Activated T-helper 1 cell treated with anti-CD3 and anti-CD28 coated beads, Interleukin-12 subunit alpha, Interleukin-12 subunit beta, Interleukin-2, Interleukin-4 antibody, amounts not matched to agents 30 ng/mL and 10 ng/mL and 1 ng/mL, durations not matched to agents 14 hours and 24 hours and 36 hours (primary cell): ENCODE results near the gene DHRS1. TPM values are rescaled to one million over a fixed set of nuclear protein-coding genes. Genes with fewer than 3 reads are reported as not detected.
A peak's percentile ranks its signal among the peaks of the same experiment; 100 is the strongest.
"Not testable (repeated sequence)": the region's sequence is repeated elsewhere in the genome, so short reads cannot be mapped to it uniquely, and the experiment has no call there.

Source experiments
- DNase-seq: peaks from one replicate; pipeline ENCODE4 v3.0.0; 2021; ENCODE audit warnings: low spot score
- H3K27ac Mint-ChIP-seq: one replicate; pipeline ENCODE4 v1.8.0; 2021; ENCODE audit warnings: mild to moderate bottlenecking, mixed read lengths
- H3K27me3 Mint-ChIP-seq: one replicate; pipeline ENCODE4 v1.8.0; 2022; ENCODE audit warnings: mild to moderate bottlenecking, moderate library complexity, mixed read lengths; ENCODE audit not compliant: insufficient read depth
- H3K36me3 Mint-ChIP-seq: one replicate; pipeline ENCODE4 v1.8.0; 2021; ENCODE audit warnings: low read depth, mixed read lengths
- H3K4me1 Mint-ChIP-seq: one replicate; pipeline ENCODE4 v1.8.0; 2021; ENCODE audit warnings: low read depth, mixed read lengths
- H3K4me3 Mint-ChIP-seq: one replicate; pipeline ENCODE4 v1.8.0; 2021; ENCODE audit warnings: mild to moderate bottlenecking, moderate library complexity, mixed read lengths
- H3K9me3 Mint-ChIP-seq: one replicate; pipeline ENCODE4 v1.8.0; 2021; ENCODE audit warnings: mixed read lengths
- intact Hi-C: fragments of 100-400 bp; cut with micrococcal nuclease; formaldehyde crosslinking; loops from one replicate; pipeline ENCODE4 v1.15.1; 2024
- total RNA-seq: library from RNA; stranded (reverse); gene quantifications from 2 replicates; pipeline ENCODE4 v1.2.3, GENCODE V29; 2022

The DHRS1 gene
- total RNA-seq, 1 donor from 2014 or later, result 7.5 TPM

DNA sequence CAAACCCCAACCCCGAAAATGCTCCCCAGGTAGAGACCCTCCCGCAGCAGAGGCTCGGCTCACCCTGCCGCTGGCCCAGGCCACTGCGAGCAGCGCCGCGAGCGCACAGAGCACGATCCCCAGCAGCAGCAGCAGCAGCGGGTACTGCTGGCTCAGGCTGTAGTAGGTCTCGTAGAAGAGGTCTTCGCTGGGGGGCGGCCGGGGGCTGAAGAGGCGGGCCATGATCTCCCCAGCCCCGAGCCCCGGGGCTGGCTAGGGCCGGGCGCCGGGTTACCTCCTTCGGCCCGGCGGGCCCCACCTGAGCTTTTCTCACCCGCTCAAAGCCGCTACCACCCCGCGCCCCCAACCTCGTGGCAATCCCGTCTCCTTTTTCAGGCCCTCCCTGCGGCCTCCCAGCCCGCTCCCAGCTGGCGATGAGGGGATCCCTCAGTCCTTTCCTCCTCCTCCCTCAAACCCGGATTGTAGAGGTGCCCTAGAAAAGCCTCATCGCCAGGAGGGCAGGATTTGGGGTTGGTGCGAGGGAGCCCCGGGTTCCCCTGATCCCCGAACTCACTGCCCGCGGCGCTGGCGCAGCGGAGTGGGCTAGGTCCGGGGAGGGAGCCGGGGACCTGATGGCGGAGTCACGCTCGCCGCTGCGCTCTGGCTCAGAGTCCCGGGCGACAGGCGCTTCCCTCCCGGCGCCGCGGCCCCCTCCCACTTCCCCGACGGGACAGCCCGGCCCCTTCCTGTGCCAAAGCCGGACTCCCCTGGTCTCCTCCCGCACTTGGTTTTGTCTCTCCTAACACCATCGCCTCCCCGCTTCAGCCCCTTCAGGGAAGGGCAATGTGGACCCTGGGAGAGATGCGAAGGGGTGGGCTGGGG, 35.1 kb upstream of the DHRS1 start, which contains the start of gene ADCY4:
ADCY4 (minus strand) TSS at position 641 of the 861 bp plus-strand sequence; CDS start at position 222, 419 bp downstream.
- Mint-ChIP-seq H3K4me1 (peaks cover 49% of the 10 kb centered on the region), H3K27ac (no peak within 1 kb of the TSS), H3K36me3 (peaks cover 26% of the 10 kb centered on the region), H3K27me3 (peaks cover 29% of the 10 kb centered on the region), H3K4me3 (peak within 1 kb of the TSS; percentile 56), H3K9me3 (no peaks in the 10 kb centered on the region)
- intact Hi-C loops, result loop anchor here (10.0 kb wide), 1 partner anchor 340 kb away; no protein-coding TSS in a partner anchor
- no peak for DNase-seq

GRCh38 chr14:24332268-24332993, 32.9 kb upstream of the DHRS1 start:
- Mint-ChIP-seq H3K36me3 (peaks cover 17% of the 10 kb centered on the region), H3K27ac (peak overlapping the region; percentile 27), H3K27me3 (peaks cover 29% of the 10 kb centered on the region), H3K4me1 (peaks cover 58% of the 10 kb centered on the region), H3K9me3 (no peaks in the 10 kb centered on the region), H3K4me3 (peak overlapping the region; percentile 80)
- intact Hi-C loops, result loop anchor here (1.0 to 10.0 kb wide), 5 partner anchors 20 to 342 kb away; partner anchors contain the start of genes RABGGTA and TINF2
- peak; percentile 79 for DNase-seq

GRCh38 chr14:24331731-24332267, 32.2 kb upstream of the DHRS1 start:
- Mint-ChIP-seq H3K9me3 (no peaks in the 10 kb centered on the region), H3K27me3 (peaks cover 32% of the 10 kb centered on the region), H3K4me3 (peak overlapping the region; percentile 80), H3K36me3 (peaks cover 12% of the 10 kb centered on the region), H3K4me1 (peaks cover 63% of the 10 kb centered on the region), H3K27ac (peak overlapping the region; percentile 27)
- no peak for DNase-seq
- intact Hi-C loops, result loop anchor here (1.0 to 10.0 kb wide), 5 partner anchors 19 to 343 kb away; partner anchors contain the start of genes RABGGTA and TINF2

GRCh38 chr14:24330973-24331674, 31.5 kb upstream of the DHRS1 start:
- Mint-ChIP-seq H3K36me3 (peaks cover 6% of the 10 kb centered on the region), H3K27ac (no peak overlapping the region), H3K4me3 (no peak overlapping the region), H3K4me1 (peaks cover 58% of the 10 kb centered on the region), H3K9me3 (no peaks in the 10 kb centered on the region), H3K27me3 (peaks cover 28% of the 10 kb centered on the region)
- intact Hi-C loops, result loop anchor here (10.0 kb wide), 1 partner anchor 344 kb away; no protein-coding TSS in a partner anchor
- DNase-seq, result no peak

DNA sequence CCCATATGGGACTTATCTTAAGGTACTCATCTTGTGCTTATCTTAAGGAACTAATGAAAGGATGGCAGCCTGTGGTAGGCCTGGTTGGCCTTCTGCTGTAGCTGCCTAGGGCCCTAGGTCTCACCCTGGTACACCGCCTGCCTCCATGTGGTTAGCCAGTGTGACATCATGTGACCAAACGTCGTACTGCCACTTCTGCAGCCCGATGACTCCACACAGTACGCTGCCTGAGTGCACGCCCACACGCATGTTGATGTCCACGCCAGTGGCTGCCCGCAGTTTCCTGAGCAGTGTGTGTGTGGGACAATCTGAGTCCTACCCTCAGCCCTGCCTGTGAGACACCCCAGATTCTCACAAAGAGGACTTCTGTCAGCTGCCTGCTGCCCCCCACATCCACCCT, 30.2 kb upstream of the DHRS1 start:
- Mint-ChIP-seq H3K4me3 (no peak overlapping the region), H3K9me3 (no peaks in the 10 kb centered on the region), H3K27ac (peak overlapping the region; percentile 7), H3K36me3 (no peaks in the 10 kb centered on the region), H3K27me3 (peaks cover 23% of the 10 kb centered on the region), H3K4me1 (peaks cover 48% of the 10 kb centered on the region)
- DNase-seq, result no peak
- intact Hi-C loops, result loop anchor here (10.0 kb wide), 1 partner anchor 345 kb away; no protein-coding TSS in a partner anchor

GRCh38 chr14:24329073-24329663, 29.6 kb upstream of the DHRS1 start:
- Mint-ChIP-seq H3K27me3 (peaks cover 21% of the 10 kb centered on the region), H3K9me3 (no peaks in the 10 kb centered on the region), H3K27ac (no peak overlapping the region)

GRCh38 chr14:24327914-24328313, 28.3 kb upstream of the DHRS1 start:
- Mint-ChIP-seq H3K27me3 (peaks cover 12% of the 10 kb centered on the region), H3K4me1 (peaks cover 47% of the 10 kb centered on the region)
- intact Hi-C loops, result loop anchor here (1.0 kb wide), 1 partner anchor 103 kb away; no protein-coding TSS in a partner anchor
- not testable (repeated sequence) for H3K36me3 Mint-ChIP-seq, H3K4me3 Mint-ChIP-seq, DNase-seq, H3K9me3 Mint-ChIP-seq, H3K27ac Mint-ChIP-seq

More at GRCh38 chr14:24329073-24329663, 29.6 kb upstream of the DHRS1 start:
- Mint-ChIP-seq H3K4me1 (peaks cover 48% of the 10 kb centered on the region), H3K4me3 (no peak overlapping the region), H3K36me3 (no peaks in the 10 kb centered on the region)
- intact Hi-C loops, result no loop called here
- no peak for DNase-seq

DNA sequence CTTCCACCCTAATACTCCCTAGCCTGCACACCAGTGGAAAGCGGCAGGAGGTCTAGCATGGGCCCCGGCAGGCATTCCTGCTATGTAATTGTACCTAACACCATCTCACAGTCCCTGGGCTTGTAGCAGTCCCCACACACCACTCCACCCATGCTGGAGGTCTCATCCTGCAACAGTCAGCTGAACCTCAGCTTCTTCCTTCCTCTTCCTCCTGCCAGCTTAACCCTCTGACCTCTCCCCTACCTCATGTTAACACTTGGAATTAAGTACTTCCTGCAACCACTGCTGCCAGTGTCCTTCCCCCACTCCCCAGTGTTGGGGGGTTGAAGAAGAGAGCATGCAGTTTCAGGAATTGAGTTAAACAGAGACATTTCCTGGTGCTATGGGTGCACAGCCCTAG, 27.7 kb upstream of the DHRS1 start:
- no peak overlapping the region for H3K27ac Mint-ChIP-seq

DNA sequence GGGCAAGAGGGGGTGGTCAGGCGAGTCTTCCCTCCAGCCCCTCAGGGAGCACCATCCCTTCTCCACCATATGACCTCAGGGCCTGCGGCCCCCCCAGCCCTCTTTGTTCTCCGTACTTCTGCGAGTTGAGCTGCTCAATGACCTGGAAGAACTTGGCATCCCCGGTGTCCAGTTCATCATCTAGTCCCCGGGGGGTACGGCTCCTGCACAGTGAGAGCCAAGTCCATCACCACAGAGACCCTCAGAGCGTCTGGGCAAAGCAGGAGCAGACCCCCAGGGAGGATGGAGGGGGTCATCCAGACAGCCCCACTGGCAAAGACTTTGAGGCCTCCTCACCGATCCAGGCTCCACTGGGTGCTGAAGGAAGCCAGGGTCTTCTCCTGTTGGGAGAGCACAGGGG, 26.4 kb upstream of the DHRS1 start:
- no peaks in the 10 kb centered on the region for H3K36me3 Mint-ChIP-seq

More for the DNA sequence above, 27.7 kb upstream of the DHRS1 start:
- peaks cover 12% of the 10 kb centered on the region for H3K27me3 Mint-ChIP-seq
- no peaks in the 10 kb centered on the region for H3K36me3 Mint-ChIP-seq
- DNase-seq, result no peak
- H3K4me3 Mint-ChIP-seq, result no peak overlapping the region
- H3K9me3 Mint-ChIP-seq, result no peaks in the 10 kb centered on the region
- peaks cover 41% of the 10 kb centered on the region for H3K4me1 Mint-ChIP-seq
- intact Hi-C loops, result no loop called here

GRCh38 chr14:24325041-24325530, 25.5 kb upstream of the DHRS1 start:
- DNase-seq, result no peak
- Mint-ChIP-seq H3K4me1 (peaks cover 27% of the 10 kb centered on the region), H3K27ac (no peak overlapping the region), H3K36me3 (no peaks in the 10 kb centered on the region), H3K9me3 (no peaks in the 10 kb centered on the region), H3K4me3 (no peak overlapping the region), H3K27me3 (peaks cover 5% of the 10 kb centered on the region)
- intact Hi-C loops, result no loop called here

More for the DNA sequence above, 26.4 kb upstream of the DHRS1 start:
- intact Hi-C loops, result no loop called here
- DNase-seq, result no peak
- no peak overlapping the region for H3K4me3 Mint-ChIP-seq
- peaks cover 11% of the 10 kb centered on the region for H3K27me3 Mint-ChIP-seq
- H3K4me1 Mint-ChIP-seq, result peaks cover 32% of the 10 kb centered on the region
- no peak overlapping the region for H3K27ac Mint-ChIP-seq
- no peaks in the 10 kb centered on the region for H3K9me3 Mint-ChIP-seq

GRCh38 chr14:24324024-24324423, 24.4 kb upstream of the DHRS1 start:
- H3K4me1 Mint-ChIP-seq, result peaks cover 16% of the 10 kb centered on the region
- H3K36me3 Mint-ChIP-seq, result no peaks in the 10 kb centered on the region
- H3K9me3 Mint-ChIP-seq, result no peaks in the 10 kb centered on the region
- intact Hi-C loops, result no loop called here
- H3K27ac Mint-ChIP-seq, result no peak overlapping the region
- no peak overlapping the region for H3K4me3 Mint-ChIP-seq
- peaks cover 7% of the 10 kb centered on the region for H3K27me3 Mint-ChIP-seq
- no peak for DNase-seq

- intact Hi-C loops, result no loop called here
- H3K27ac Mint-ChIP-seq, result no peak overlapping the region
- peaks cover 7% of the 10 kb centered on the region for H3K27me3 Mint-ChIP-seq
- no peaks in the 10 kb centered on the region for H3K36me3 Mint-ChIP-seq
- H3K4me1 Mint-ChIP-seq, result peaks cover 9% of the 10 kb centered on the region
- no peak for DNase-seq
- H3K9me3 Mint-ChIP-seq, result no peaks in the 10 kb centered on the region
- no peak overlapping the region for H3K4me3 Mint-ChIP-seq
Observed at GRCh38 chr14:24323341-24323740, 23.8 kb upstream of the DHRS1 start.
